SK-N-SH treated with all-trans-retinoic acid at 6 μM for 48 hours (cell line): ENCODE data around the gene PCTP.

Source experiments
- ATAC-seq: fragments of 200-7000 bp; cut with Tn5 transposase; 3 replicates; pipeline ENCODE4 v1.9.1; 2020; ENCODE audit warnings: mild to moderate bottlenecking, moderate library complexity
- ARNTL ChIP-seq: fragments of 450-650 bp; formaldehyde crosslinking; IDR thresholded peaks from 2 replicates; pipeline ENCODE4 v1.5.0; 2020; ENCODE audit warnings: low read depth, mild to moderate bottlenecking, moderate library complexity, borderline replicate concordance
- BACH2 ChIP-seq: fragments of 250-450 bp; sonication (Bioruptor Pico); IDR thresholded peaks from 2 replicates; pipeline ENCODE4 v1.9.0; 2021; ENCODE audit warnings: mild to moderate bottlenecking, borderline replicate concordance
- ESRRG ChIP-seq: fragments of 250-450 bp; sonication (Bioruptor Pico); IDR thresholded peaks from 2 replicates; pipeline ENCODE4 v1.6.1; 2021; ENCODE audit warnings: mild to moderate bottlenecking
- GLIS3 ChIP-seq: fragments of 250-450 bp; sonication (Bioruptor Pico); IDR thresholded peaks from 2 replicates; pipeline ENCODE4 v1.5.0; 2020; ENCODE audit warnings: mild to moderate bottlenecking, moderate library complexity
- ISL1 ChIP-seq: fragments of 250-450 bp; sonication (Bioruptor Pico); IDR thresholded peaks from 2 replicates; pipeline ENCODE4 v2.1.2; 2022; ENCODE audit warnings: mild to moderate bottlenecking, moderate library complexity
- OSR1 ChIP-seq: fragments of 250-450 bp; sonication (Bioruptor Pico); IDR thresholded peaks from 2 replicates; pipeline ENCODE4 v1.8.0; 2022; ENCODE audit warnings: moderate library complexity, mild to moderate bottlenecking, inconsistent platforms
- RARB ChIP-seq: fragments of 250-450 bp; sonication (Bioruptor Pico); IDR thresholded peaks from 2 replicates; pipeline ENCODE4 v1.8.0; 2021; ENCODE audit warnings: mild to moderate bottlenecking, moderate library complexity
- SNAI2 ChIP-seq: fragments of 250-450 bp; sonication (Bioruptor Pico); IDR thresholded peaks from 2 replicates; pipeline ENCODE4 v1.5.0; 2020; ENCODE audit warnings: mild to moderate bottlenecking, moderate library complexity
- TCF4 ChIP-seq: fragments of 250-450 bp; sonication (Bioruptor Pico); IDR thresholded peaks from 2 replicates; pipeline ENCODE4 v1.8.0; 2021; ENCODE audit warnings: mild to moderate bottlenecking, moderate library complexity, borderline replicate concordance
- TOX ChIP-seq: fragments of 250-450 bp; sonication (Bioruptor Pico); IDR thresholded peaks from 2 replicates; pipeline ENCODE4 v1.8.0; 2021; ENCODE audit warnings: mild to moderate bottlenecking, moderate library complexity, borderline replicate concordance
- ZC3H10 ChIP-seq: fragments of 250-450 bp; sonication (Bioruptor Pico); IDR thresholded peaks from 2 replicates; pipeline ENCODE4 v1.5.1; 2021; ENCODE audit warnings: mild to moderate bottlenecking, moderate library complexity
- ZFP3 ChIP-seq: fragments of 250-450 bp; sonication (Bioruptor Pico); IDR thresholded peaks from 2 replicates; pipeline ENCODE4 v1.5.0; 2020; ENCODE audit warnings: mild to moderate bottlenecking, moderate library complexity
- ZNF565 ChIP-seq: fragments of 450-650 bp; formaldehyde crosslinking; conservative IDR thresholded peaks from 2 replicates; pipeline ENCODE4 v1.5.0; 2020; ENCODE audit warnings: low read depth, mild to moderate bottlenecking, moderate library complexity
- ZNF70 ChIP-seq: fragments of 450-650 bp; formaldehyde crosslinking; IDR thresholded peaks from 2 replicates; pipeline ENCODE4 v1.5.0; 2020; ENCODE audit warnings: mild to moderate bottlenecking, moderate library complexity
- ZNF8 ChIP-seq: fragments of 450-650 bp; formaldehyde crosslinking; IDR thresholded peaks from 2 replicates; pipeline ENCODE4 v1.5.0; 2020; ENCODE audit warnings: mild to moderate bottlenecking, moderate library complexity
- TF ChIP-seq, protein P1 (sequence below): fragments of 250-450 bp; sonication (Bioruptor Pico); IDR thresholded peaks from 2 replicates; pipeline ENCODE4 v1.5.1; 2020; ENCODE audit warnings: low read depth, mild to moderate bottlenecking, moderate library complexity
- TF ChIP-seq, protein P2 (sequence below): fragments of 250-450 bp; sonication (Bioruptor Pico); IDR thresholded peaks from 2 replicates; pipeline ENCODE4 v1.5.1; 2021; ENCODE audit warnings: mild to moderate bottlenecking, moderate library complexity
- TF ChIP-seq, protein P3 (sequence below): fragments of 250-450 bp; sonication (Bioruptor Pico); IDR thresholded peaks from 2 replicates; pipeline ENCODE4 v1.8.0; 2021; ENCODE audit warnings: low read depth, mild to moderate bottlenecking, moderate library complexity, borderline replicate concordance
- TF ChIP-seq, protein P4 (sequence below): fragments of 250-450 bp; sonication (Bioruptor Pico); IDR thresholded peaks from 2 replicates; pipeline ENCODE4 v1.5.0; 2020; ENCODE audit warnings: mild to moderate bottlenecking, moderate library complexity
- TF ChIP-seq, protein P5 (sequence below): fragments of 250-450 bp; sonication (Bioruptor Pico); IDR thresholded peaks from 2 replicates; pipeline ENCODE4 v1.8.0; 2020; ENCODE audit warnings: mild to moderate bottlenecking, moderate library complexity, borderline replicate concordance

PCTP gene

DNA sequence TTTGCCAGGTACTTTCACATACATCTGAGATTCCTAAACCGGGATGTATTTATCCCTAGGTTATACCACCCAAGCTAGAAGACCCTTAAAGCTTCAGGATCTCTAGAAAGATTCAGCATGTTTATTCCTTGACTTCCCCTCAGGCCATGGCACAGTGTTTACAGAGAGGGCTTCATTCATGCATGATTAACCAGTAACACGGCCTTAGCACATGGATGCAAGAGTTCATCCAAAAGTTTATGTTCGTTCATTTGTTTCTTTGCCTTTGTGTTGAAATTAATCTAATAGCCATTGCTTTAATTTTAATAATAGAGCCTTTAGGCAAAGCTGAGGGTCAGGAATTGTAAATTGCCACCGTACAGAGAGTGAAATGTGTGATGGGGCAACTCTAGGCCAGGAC, 13.8 kb downstream of the PCTP start (continued):
- TF ChIP-seq, protein P1, sequence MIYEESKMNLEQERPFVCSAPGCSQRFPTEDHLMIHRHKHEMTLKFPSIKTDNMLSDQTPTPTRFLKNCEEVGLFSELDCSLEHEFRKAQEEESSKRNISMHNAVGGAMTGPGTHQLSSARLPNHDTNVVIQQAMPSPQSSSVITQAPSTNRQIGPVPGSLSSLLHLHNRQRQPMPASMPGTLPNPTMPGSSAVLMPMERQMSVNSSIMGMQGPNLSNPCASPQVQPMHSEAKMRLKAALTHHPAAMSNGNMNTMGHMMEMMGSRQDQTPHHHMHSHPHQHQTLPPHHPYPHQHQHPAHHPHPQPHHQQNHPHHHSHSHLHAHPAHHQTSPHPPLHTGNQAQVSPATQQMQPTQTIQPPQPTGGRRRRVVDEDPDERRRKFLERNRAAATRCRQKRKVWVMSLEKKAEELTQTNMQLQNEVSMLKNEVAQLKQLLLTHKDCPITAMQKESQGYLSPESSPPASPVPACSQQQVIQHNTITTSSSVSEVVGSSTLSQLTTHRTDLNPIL, result no peak
- no peak for TF ChIP-seq TCF4
- TF ChIP-seq, protein P2, sequence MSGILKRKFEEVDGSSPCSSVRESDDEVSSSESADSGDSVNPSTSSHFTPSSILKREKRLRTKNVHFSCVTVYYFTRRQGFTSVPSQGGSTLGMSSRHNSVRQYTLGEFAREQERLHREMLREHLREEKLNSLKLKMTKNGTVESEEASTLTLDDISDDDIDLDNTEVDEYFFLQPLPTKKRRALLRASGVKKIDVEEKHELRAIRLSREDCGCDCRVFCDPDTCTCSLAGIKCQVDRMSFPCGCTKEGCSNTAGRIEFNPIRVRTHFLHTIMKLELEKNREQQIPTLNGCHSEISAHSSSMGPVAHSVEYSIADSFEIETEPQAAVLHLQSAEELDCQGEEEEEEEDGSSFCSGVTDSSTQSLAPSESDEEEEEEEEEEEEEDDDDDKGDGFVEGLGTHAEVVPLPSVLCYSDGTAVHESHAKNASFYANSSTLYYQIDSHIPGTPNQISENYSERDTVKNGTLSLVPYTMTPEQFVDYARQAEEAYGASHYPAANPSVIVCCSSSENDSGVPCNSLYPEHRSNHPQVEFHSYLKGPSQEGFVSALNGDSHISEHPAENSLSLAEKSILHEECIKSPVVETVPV, result no peak

DNA sequence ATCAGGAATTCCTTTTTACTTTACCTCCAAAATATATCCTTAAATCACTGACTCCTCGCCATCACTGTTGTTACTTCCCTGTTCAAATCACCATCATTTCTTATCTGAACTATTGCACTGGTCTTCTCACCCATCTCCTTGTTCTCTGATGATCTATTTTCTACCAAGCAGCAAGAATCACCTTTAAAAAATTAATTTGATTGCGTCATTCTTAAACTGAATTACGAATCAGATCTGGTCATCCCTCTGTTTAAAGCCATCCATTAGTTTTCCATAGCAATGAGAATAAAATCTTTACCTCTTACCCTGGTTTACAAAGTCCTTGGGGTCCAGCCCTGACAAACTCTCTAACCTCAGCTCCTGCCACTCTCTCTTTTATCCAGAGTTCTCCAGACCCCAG, 14.6 kb downstream of the PCTP start:
- no peak for TF ChIP-seq TCF4
- no peak for TF ChIP-seq ZFP3
- TF ChIP-seq BACH2 (CRISPR knock-in tag), result no peak
- TF ChIP-seq ZNF565 (CRISPR knock-in tag), result no peak
- no peak for TF ChIP-seq ESRRG
- no peak for TF ChIP-seq ARNTL (CRISPR knock-in tag)
- TF ChIP-seq, protein P1, result no peak
- TF ChIP-seq ZNF8 (CRISPR knock-in tag), result no peak
- TF ChIP-seq, protein P3, sequence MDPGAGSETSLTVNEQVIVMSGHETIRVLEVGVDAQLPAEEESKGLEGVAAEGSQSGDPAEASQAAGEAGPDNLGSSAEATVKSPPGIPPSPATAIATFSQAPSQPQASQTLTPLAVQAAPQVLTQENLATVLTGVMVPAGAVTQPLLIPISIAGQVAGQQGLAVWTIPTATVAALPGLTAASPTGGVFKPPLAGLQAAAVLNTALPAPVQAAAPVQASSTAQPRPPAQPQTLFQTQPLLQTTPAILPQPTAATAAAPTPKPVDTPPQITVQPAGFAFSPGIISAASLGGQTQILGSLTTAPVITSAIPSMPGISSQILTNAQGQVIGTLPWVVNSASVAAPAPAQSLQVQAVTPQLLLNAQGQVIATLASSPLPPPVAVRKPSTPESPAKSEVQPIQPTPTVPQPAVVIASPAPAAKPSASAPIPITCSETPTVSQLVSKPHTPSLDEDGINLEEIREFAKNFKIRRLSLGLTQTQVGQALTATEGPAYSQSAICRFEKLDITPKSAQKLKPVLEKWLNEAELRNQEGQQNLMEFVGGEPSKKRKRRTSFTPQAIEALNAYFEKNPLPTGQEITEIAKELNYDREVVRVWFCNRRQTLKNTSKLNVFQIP (CRISPR knock-in tag), result no peak
- no peak for TF ChIP-seq GLIS3 (CRISPR knock-in tag)
- TF ChIP-seq, protein P2, result no peak
- no peak for TF ChIP-seq OSR1 (CRISPR knock-in tag)
- TF ChIP-seq ZC3H10, result no peak
- no peak for TF ChIP-seq RARB (CRISPR knock-in tag)
- TF ChIP-seq, protein P4, sequence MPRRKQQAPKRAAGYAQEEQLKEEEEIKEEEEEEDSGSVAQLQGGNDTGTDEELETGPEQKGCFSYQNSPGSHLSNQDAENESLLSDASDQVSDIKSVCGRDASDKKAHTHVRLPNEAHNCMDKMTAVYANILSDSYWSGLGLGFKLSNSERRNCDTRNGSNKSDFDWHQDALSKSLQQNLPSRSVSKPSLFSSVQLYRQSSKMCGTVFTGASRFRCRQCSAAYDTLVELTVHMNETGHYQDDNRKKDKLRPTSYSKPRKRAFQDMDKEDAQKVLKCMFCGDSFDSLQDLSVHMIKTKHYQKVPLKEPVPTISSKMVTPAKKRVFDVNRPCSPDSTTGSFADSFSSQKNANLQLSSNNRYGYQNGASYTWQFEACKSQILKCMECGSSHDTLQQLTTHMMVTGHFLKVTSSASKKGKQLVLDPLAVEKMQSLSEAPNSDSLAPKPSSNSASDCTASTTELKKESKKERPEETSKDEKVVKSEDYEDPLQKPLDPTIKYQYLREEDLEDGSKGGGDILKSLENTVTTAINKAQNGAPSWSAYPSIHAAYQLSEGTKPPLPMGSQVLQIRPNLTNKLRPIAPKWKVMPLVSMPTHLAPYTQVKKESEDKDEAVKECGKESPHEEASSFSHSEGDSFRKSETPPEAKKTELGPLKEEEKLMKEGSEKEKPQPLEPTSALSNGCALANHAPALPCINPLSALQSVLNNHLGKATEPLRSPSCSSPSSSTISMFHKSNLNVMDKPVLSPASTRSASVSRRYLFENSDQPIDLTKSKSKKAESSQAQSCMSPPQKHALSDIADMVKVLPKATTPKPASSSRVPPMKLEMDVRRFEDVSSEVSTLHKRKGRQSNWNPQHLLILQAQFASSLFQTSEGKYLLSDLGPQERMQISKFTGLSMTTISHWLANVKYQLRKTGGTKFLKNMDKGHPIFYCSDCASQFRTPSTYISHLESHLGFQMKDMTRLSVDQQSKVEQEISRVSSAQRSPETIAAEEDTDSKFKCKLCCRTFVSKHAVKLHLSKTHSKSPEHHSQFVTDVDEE (CRISPR knock-in tag), result no peak
- TF ChIP-seq TOX (CRISPR knock-in tag), result no peak
- TF ChIP-seq, protein P5, sequence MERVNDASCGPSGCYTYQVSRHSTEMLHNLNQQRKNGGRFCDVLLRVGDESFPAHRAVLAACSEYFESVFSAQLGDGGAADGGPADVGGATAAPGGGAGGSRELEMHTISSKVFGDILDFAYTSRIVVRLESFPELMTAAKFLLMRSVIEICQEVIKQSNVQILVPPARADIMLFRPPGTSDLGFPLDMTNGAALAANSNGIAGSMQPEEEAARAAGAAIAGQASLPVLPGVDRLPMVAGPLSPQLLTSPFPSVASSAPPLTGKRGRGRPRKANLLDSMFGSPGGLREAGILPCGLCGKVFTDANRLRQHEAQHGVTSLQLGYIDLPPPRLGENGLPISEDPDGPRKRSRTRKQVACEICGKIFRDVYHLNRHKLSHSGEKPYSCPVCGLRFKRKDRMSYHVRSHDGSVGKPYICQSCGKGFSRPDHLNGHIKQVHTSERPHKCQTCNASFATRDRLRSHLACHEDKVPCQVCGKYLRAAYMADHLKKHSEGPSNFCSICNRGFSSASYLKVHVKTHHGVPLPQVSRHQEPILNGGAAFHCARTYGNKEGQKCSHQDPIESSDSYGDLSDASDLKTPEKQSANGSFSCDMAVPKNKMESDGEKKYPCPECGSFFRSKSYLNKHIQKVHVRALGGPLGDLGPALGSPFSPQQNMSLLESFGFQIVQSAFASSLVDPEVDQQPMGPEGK (CRISPR knock-in tag), result no peak
- no peak for TF ChIP-seq ISL1 (CRISPR knock-in tag)
- no peak for TF ChIP-seq ZNF70
- no peak for TF ChIP-seq SNAI2
- TF ChIP-seq, all 23 proteins: peak for 0
- ATAC-seq, result no peak
